ENCODE results near the gene NTNG2.

Gene NTNG2

GRCh38 chr9:132147331-132147730, 14.5 kb upstream of the NTNG2 start:
- no peak overlapping the region for H3K27ac ChIP-seq
- H3K27me3 ChIP-seq, result peaks cover 97% of the 10 kb centered on the region
- no peak for TF ChIP-seq CTCF (IDR thresholded peaks at IDR 0.05)
- no peaks in the 10 kb centered on the region for H3K4me1 ChIP-seq (ENCODE audit: control insufficient read depth in 1 of 2, insufficient read depth in 1 of 2, low read depth in 1 of 2, low read length in 1 of 2)
- no peak overlapping the region for H3K4me3 ChIP-seq (ENCODE audit: low read depth in 1 of 2, low read length in 1 of 2)
- H3K9me3 ChIP-seq, result no peaks in the 10 kb centered on the region
- no peaks in the 10 kb centered on the region for H3K36me3 ChIP-seq

DNA sequence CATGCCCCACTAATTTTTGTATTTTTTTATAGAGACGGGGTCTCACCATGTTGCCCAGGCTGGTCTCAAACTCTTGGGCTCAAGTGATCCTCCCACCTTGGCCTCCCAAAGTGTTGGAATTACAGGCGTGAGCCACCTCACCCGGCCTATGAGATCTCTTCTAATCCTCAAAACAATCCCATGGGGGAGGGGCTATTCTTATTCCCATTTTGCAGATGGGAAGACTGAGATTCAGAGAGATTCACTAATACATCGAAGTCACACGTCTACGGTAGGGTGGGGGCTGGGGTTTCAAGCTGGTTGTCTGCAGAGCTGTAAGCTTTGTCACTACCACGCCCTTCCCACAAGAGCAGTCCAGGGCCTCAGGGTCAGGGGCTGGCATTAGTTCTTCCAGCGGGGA, 14.0 kb upstream of the NTNG2 start:
- H3K27ac ChIP-seq, result no peak overlapping the region
- no peaks in the 10 kb centered on the region for H3K36me3 ChIP-seq
- no peaks in the 10 kb centered on the region for H3K4me1 ChIP-seq (ENCODE audit: control insufficient read depth in 1 of 2, insufficient read depth in 1 of 2, low read depth in 1 of 2, low read length in 1 of 2)
- TF ChIP-seq CTCF (IDR thresholded peaks at IDR 0.05), result no peak
- H3K27me3 ChIP-seq, result peaks cover 93% of the 10 kb centered on the region
- H3K9me3 ChIP-seq, result no peaks in the 10 kb centered on the region
- no peak overlapping the region for H3K4me3 ChIP-seq (ENCODE audit: low read depth in 1 of 2, low read length in 1 of 2)

DNA sequence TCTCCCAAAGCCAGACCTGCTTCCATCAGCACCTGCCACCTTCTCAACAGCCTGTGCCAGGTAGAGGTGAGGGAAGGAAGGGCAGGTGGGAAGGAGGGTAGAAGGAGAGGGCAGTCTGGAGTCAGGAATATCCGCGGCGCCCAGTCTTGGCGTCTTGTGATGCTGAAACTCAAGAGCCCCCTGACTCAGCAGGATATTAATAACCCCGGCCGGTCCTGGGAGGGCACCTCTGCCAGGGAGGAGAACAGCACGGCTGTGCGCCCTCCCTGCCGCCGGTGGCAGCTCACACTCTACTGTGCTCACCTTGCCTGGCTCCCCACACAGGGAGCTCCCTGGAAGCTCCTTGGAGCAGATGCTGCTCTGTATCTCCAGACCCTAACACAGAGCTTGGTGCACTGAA, 11.6 kb upstream of the NTNG2 start:
- H3K4me1 ChIP-seq (ENCODE audit: control insufficient read depth in 1 of 2, insufficient read depth in 1 of 2, low read depth in 1 of 2, low read length in 1 of 2), result no peaks in the 10 kb centered on the region
- TF ChIP-seq CTCF (IDR thresholded peaks at IDR 0.05), result no peak
- H3K27ac ChIP-seq, result no peak overlapping the region
- H3K27me3 ChIP-seq, result peaks cover 80% of the 10 kb centered on the region
- H3K4me3 ChIP-seq (ENCODE audit: low read depth in 1 of 2, low read length in 1 of 2), result no peak overlapping the region
- H3K36me3 ChIP-seq, result no peaks in the 10 kb centered on the region
- no peaks in the 10 kb centered on the region for H3K9me3 ChIP-seq

- no peak overlapping the region for H3K4me3 ChIP-seq (ENCODE audit: low read depth in 1 of 2, low read length in 1 of 2)
- no peak overlapping the region for H3K27ac ChIP-seq
- H3K27me3 ChIP-seq, result peaks cover 79% of the 10 kb centered on the region
- no peaks in the 10 kb centered on the region for H3K9me3 ChIP-seq
- TF ChIP-seq CTCF (IDR thresholded peaks at IDR 0.05), result no peak
- H3K36me3 ChIP-seq, result no peaks in the 10 kb centered on the region
- H3K4me1 ChIP-seq (ENCODE audit: control insufficient read depth in 1 of 2, insufficient read depth in 1 of 2, low read depth in 1 of 2, low read length in 1 of 2), result no peaks in the 10 kb centered on the region
These were observed 10.7 kb upstream of the NTNG2 start for GRCh38 chr9:132151118-132151517.

DNA sequence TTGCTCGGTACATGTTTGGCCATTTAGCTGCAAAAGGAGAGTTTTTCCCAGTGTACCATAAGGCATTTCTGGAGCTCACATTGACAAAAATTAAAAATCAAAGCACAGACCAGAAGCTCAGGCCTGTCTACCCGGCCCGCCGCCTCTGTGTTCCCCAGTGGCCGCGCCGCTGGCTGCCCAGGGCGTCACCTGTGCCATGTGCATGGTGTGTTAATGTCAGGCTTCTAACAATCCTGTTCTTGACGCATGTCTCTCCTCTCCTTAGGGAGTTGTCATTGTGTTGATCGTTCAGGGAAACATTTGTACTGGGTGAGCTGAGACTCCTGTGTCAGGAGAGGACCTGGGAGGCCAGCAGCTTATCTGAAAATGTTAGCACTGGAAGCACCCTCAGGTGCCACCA, 9.6 kb upstream of the NTNG2 start:
- H3K9me3 ChIP-seq, result no peaks in the 10 kb centered on the region
- H3K4me1 ChIP-seq (ENCODE audit: control insufficient read depth in 1 of 2, insufficient read depth in 1 of 2, low read depth in 1 of 2, low read length in 1 of 2), result no peaks in the 10 kb centered on the region
- peaks cover 72% of the 10 kb centered on the region for H3K27me3 ChIP-seq
- H3K36me3 ChIP-seq, result no peaks in the 10 kb centered on the region
- no peak for TF ChIP-seq CTCF (IDR thresholded peaks at IDR 0.05)
- no peak overlapping the region for H3K4me3 ChIP-seq (ENCODE audit: low read depth in 1 of 2, low read length in 1 of 2)
- H3K27ac ChIP-seq, result no peak overlapping the region
